ENCODE results near the gene OR6C2.
"Not testable (repeated sequence)": the region's sequence is repeated elsewhere in the genome, so short reads cannot be mapped to it uniquely, and the experiment has no call there.

GRCh38 chr12:55441233-55441632 lies 2.6 kb upstream of the OR6C2 start:
- TF ChIP-seq CTCF (IDR thresholded peaks at IDR 0.05; ENCODE audit: insufficient read depth, low read length); POLR2AphosphoS5 (IDR thresholded peaks at IDR 0.05; ENCODE audit: low read depth); GABPA (IDR thresholded peaks at IDR 0.05; ENCODE audit: low read depth); REST (IDR thresholded peaks at IDR 0.05; ENCODE audit: insufficient replicate concordance, low read depth): not testable (repeated sequence)
